ENCODE results near the gene MBTD1.

MBTD1 gene

GRCh38 chr17:51261024-51261963, 1.4 kb upstream of the MBTD1 start:
- no peak for TF ChIP-seq CTCF (IDR thresholded peaks at IDR 0.05; ENCODE audit: low read depth, low read length)
- peak overlapping the region; percentile 89 for H3K4me3 ChIP-seq (ENCODE audit: low read depth, low read length)

- peak within 1 kb of the TSS; percentile 89 for H3K4me3 ChIP-seq (ENCODE audit: low read depth, low read length)
- TF ChIP-seq CTCF (IDR thresholded peaks at IDR 0.05; ENCODE audit: low read depth, low read length) = no peak
Measured at GRCh38 chr17:51260237-51261023, 581 bp upstream of the MBTD1 start, which contains the start of gene UTP18. Gene UTP18, plus strand, starts transcription at chr17:51260546. Its CDS starts 39 bp downstream, at chr17:51260585.

GRCh38 chr17:51258756-51259563, 889 bp downstream of the MBTD1 start:
- H3K4me3 ChIP-seq (ENCODE audit: low read depth, low read length) = peak overlapping the region; percentile 89
- TF ChIP-seq CTCF (IDR thresholded peaks at IDR 0.05; ENCODE audit: low read depth, low read length) = no peak

GRCh38 chr17:51257150-51258081, 2.4 kb downstream of the MBTD1 start:
- no peak for TF ChIP-seq CTCF (IDR thresholded peaks at IDR 0.05; ENCODE audit: low read depth, low read length)
- no peak overlapping the region for H3K4me3 ChIP-seq (ENCODE audit: low read depth, low read length)

GRCh38 chr17:51256101-51256500, 3.7 kb downstream of the MBTD1 start:
- H3K4me3 ChIP-seq (ENCODE audit: low read depth, low read length) = no peak overlapping the region
- TF ChIP-seq CTCF (IDR thresholded peaks at IDR 0.05; ENCODE audit: low read depth, low read length) = no peak

GRCh38 chr17:51255673-51256072, 4.2 kb downstream of the MBTD1 start:
- no peak overlapping the region for H3K4me3 ChIP-seq (ENCODE audit: low read depth, low read length)

More at GRCh38 chr17:51255673-51256072, 4.2 kb downstream of the MBTD1 start:
- TF ChIP-seq CTCF (IDR thresholded peaks at IDR 0.05; ENCODE audit: low read depth, low read length) = no peak

Data from WI38 (cell line).